ENCODE results near the gene NRXN2. TPM values are rescaled to one million over a fixed set of nuclear protein-coding genes. Genes with fewer than 3 reads are reported as not detected.

NRXN2 gene
- total and polyA plus RNA-seq, 3 donors from 2014 or later: 32.6 to 46.8 (median 40.1) TPM

- DNase-seq: no peak
- Histone ChIP-seq H3K27ac (no peak overlapping the region), H3K27me3 (no peaks in the 10 kb centered on the region), H3K4me3 (no peak overlapping the region), H3K36me3 (ENCODE audit: low read depth, missing control alignments) (no peaks in the 10 kb centered on the region), H3K4me1 (peaks cover 27% of the 10 kb centered on the region), H3K9me3 (no peaks in the 10 kb centered on the region)
- 82 to 83% methylated on average over 6 to 7 of the region's 7 CpGs for WGBS, 2 donors
- intact Hi-C loops (cut with DNase I; ENCODE audit: low total_unique reads): no loop called here
- TF ChIP-seq CTCF (IDR thresholded peaks at IDR 0.05): no peak
- TF ChIP-seq POLR2A (IDR thresholded peaks at IDR 0.05): no peak
Observed at GRCh38 chr11:64604458-64605243, 118.3 kb downstream of the NRXN2 start.

GRCh38 chr11:64603411-64604110 is 119.4 kb downstream of the NRXN2 start:
- Histone ChIP-seq H3K36me3 (ENCODE audit: low read depth, missing control alignments) (no peaks in the 10 kb centered on the region), H3K27me3 (no peaks in the 10 kb centered on the region), H3K9me3 (no peaks in the 10 kb centered on the region), H3K4me1 (peaks cover 16% of the 10 kb centered on the region), H3K27ac (no peak overlapping the region), H3K4me3 (no peak overlapping the region)
- intact Hi-C loops (cut with DNase I; ENCODE audit: low total_unique reads): no loop called here
- DNase-seq: no peak
- 91 to 93% methylated on average over 5 to 7 of the region's 10 CpGs for WGBS, 2 donors
- TF ChIP-seq CTCF (IDR thresholded peaks at IDR 0.05): no peak
- no peak for TF ChIP-seq POLR2A (IDR thresholded peaks at IDR 0.05)

- no peak for DNase-seq
- H3K9me3 ChIP-seq: no peaks in the 10 kb centered on the region
- intact Hi-C loops (cut with DNase I; ENCODE audit: low total_unique reads): no loop called here
- TF ChIP-seq CTCF (IDR thresholded peaks at IDR 0.05) (no peak), POLR2A (IDR thresholded peaks at IDR 0.05) (no peak)
- 85 to 92% methylated on average over 8 to 9 of the region's 10 CpGs for WGBS, 2 donors
- H3K4me3 ChIP-seq: no peak overlapping the region
- peaks cover 9% of the 10 kb centered on the region for H3K4me1 ChIP-seq
- no peaks in the 10 kb centered on the region for H3K36me3 ChIP-seq (ENCODE audit: low read depth, missing control alignments)
- no peaks in the 10 kb centered on the region for H3K27me3 ChIP-seq
- no peak overlapping the region for H3K27ac ChIP-seq
Observed at GRCh38 chr11:64602466-64603070, 120.4 kb downstream of the NRXN2 start.

- no peaks in the 10 kb centered on the region for H3K36me3 ChIP-seq (ENCODE audit: low read depth, missing control alignments)
- no peak overlapping the region for H3K27ac ChIP-seq
- H3K4me3 ChIP-seq: no peak overlapping the region
- 90 to 95% methylated on average over 9 to 12 of the region's 12 CpGs for WGBS, 2 donors
- TF ChIP-seq POLR2A (IDR thresholded peaks at IDR 0.05) (no peak), CTCF (IDR thresholded peaks at IDR 0.05) (no peak)
- intact Hi-C loops (cut with DNase I; ENCODE audit: low total_unique reads): no loop called here
- no peaks in the 10 kb centered on the region for H3K9me3 ChIP-seq
- peaks cover 2% of the 10 kb centered on the region for H3K4me1 ChIP-seq
- H3K27me3 ChIP-seq: no peaks in the 10 kb centered on the region
- no peak for DNase-seq
Observed at GRCh38 chr11:64601605-64602465, 121.2 kb downstream of the NRXN2 start.
